KMS-11 (cell line): ENCODE measurements around the gene NLGN1.

ENCODE experiments used
- H2AFZ ChIP-seq: fragments of 200-600 bp; sonication (generic); 2 replicates; pipeline ENCODE4 v1.6.1; 2016; ENCODE audit warnings: antibody characterized with exemption, mixed run types, low read depth
- H3K27ac ChIP-seq: fragments of 200-600 bp; sonication (generic); 2 replicates; pipeline ENCODE4 v1.6.1; 2016; ENCODE audit warnings: mild to moderate bottlenecking, mixed run types
- H3K27me3 ChIP-seq: fragments of 200-600 bp; sonication (generic); 2 replicates; pipeline ENCODE4 v1.6.1; 2017; ENCODE audit warnings: mild to moderate bottlenecking, low read depth, mixed run types, moderate library complexity; ENCODE audit not compliant: insufficient read depth
- H3K36me3 ChIP-seq: fragments of 200-600 bp; sonication (generic); 2 replicates; pipeline ENCODE4 v1.6.1; 2017; ENCODE audit warnings: mild to moderate bottlenecking, mixed run types; ENCODE audit not compliant: insufficient read depth
- H3K4me1 ChIP-seq: fragments of 200-600 bp; sonication (generic); 2 replicates; pipeline ENCODE4 v1.6.1; 2016; ENCODE audit warnings: mild to moderate bottlenecking, low read depth, mixed run types; ENCODE audit not compliant: poor library complexity, severe bottlenecking
- H3K4me2 ChIP-seq: fragments of 200-600 bp; sonication (generic); 2 replicates; pipeline ENCODE4 v1.7.0; 2016; ENCODE audit warnings: mild to moderate bottlenecking, mixed run types
- H3K4me3 ChIP-seq: fragments of 200-600 bp; sonication (generic); IDR thresholded peaks from 2 replicates; pipeline ENCODE4 v1.6.1; 2017; ENCODE audit warnings: low read depth, low read length, mixed read lengths; ENCODE audit not compliant: insufficient read depth
- H3K79me2 ChIP-seq: fragments of 200-600 bp; sonication (generic); 2 replicates; pipeline ENCODE4 v1.6.1; 2016; ENCODE audit warnings: low read depth, mixed run types; ENCODE audit not compliant: insufficient read depth
- H3K9ac ChIP-seq: fragments of 200-600 bp; sonication (generic); 2 replicates; pipeline ENCODE4 v1.6.1; 2016; ENCODE audit warnings: mild to moderate bottlenecking, mixed run types
- H4K20me1 ChIP-seq: fragments of 200-600 bp; sonication (generic); 2 replicates; pipeline ENCODE4 v1.6.1; 2016; ENCODE audit warnings: mild to moderate bottlenecking, mixed run types; ENCODE audit not compliant: insufficient read depth
- TF ChIP-seq, protein P1 (sequence below): fragments of 200-600 bp; sonication (generic); conservative IDR thresholded peaks from 2 replicates; pipeline ENCODE4 v1.6.1; 2017; ENCODE audit warnings: low read depth, mild to moderate bottlenecking, antibody characterized with exemption, low read length, moderate library complexity, mixed read lengths

The NLGN1 gene

DNA sequence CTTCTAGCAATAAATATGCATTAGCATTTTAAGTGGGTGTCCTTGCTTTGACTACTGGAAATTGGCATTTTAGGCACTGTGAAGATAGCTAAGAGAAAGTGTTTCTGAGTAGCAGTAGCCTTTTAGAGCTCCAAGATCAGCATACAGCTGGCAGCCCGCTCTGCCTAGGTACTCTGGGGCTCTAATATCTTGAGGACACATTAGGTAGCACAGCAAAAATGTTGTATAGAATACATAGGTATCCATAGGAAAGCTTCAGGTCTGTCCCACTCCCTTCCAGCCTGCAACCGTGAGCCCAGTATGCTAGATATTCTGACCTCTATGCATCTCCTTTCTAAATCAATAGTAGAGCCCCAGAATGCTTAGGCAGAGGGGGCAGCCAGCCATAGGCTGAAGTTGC lies 670.5 kb downstream of the NLGN1 start:
- no peak overlapping the region for H3K4me2 ChIP-seq
- no peaks in the 10 kb centered on the region for H3K36me3 ChIP-seq
- H3K9ac ChIP-seq: no peak overlapping the region
- no peak overlapping the region for H3K27ac ChIP-seq
- peaks cover 12% of the 10 kb centered on the region for H3K4me1 ChIP-seq
- H2AFZ ChIP-seq: no peak overlapping the region
- H3K79me2 ChIP-seq: no peaks in the 10 kb centered on the region
- H3K4me3 ChIP-seq: no peak overlapping the region
- H4K20me1 ChIP-seq: no peaks in the 10 kb centered on the region
- H3K27me3 ChIP-seq: no peaks in the 10 kb centered on the region
- TF ChIP-seq, protein P1, sequence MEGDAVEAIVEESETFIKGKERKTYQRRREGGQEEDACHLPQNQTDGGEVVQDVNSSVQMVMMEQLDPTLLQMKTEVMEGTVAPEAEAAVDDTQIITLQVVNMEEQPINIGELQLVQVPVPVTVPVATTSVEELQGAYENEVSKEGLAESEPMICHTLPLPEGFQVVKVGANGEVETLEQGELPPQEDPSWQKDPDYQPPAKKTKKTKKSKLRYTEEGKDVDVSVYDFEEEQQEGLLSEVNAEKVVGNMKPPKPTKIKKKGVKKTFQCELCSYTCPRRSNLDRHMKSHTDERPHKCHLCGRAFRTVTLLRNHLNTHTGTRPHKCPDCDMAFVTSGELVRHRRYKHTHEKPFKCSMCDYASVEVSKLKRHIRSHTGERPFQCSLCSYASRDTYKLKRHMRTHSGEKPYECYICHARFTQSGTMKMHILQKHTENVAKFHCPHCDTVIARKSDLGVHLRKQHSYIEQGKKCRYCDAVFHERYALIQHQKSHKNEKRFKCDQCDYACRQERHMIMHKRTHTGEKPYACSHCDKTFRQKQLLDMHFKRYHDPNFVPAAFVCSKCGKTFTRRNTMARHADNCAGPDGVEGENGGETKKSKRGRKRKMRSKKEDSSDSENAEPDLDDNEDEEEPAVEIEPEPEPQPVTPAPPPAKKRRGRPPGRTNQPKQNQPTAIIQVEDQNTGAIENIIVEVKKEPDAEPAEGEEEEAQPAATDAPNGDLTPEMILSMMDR: no peak

DNA sequence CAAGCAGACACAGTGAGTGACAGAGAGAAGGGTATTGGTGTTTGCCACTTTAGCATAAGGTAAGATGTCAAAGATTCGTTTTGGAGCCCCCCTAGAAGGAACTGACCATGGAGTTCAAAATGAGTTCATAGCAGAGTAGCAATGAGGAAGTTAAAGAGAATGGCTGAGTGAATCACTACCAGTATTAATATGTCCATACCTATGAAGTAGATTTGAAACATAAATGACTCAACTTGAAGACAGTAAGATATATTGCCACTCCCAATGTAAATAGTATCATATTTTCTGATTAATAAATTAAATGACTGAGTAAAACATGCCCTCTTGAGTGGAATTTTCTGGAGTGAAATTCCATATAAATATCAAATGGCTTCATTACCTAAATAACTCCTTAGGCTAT lies 675.1 kb downstream of the NLGN1 start:
- Histone ChIP-seq H3K36me3 (no peaks in the 10 kb centered on the region), H2AFZ (no peak overlapping the region), H3K79me2 (no peaks in the 10 kb centered on the region), H3K27me3 (no peaks in the 10 kb centered on the region), H3K9ac (no peak overlapping the region), H4K20me1 (no peaks in the 10 kb centered on the region), H3K4me1 (no peaks in the 10 kb centered on the region), H3K27ac (no peak overlapping the region), H3K4me2 (no peak overlapping the region), H3K4me3 (no peak overlapping the region)
- TF ChIP-seq, protein P1: no peak

DNA sequence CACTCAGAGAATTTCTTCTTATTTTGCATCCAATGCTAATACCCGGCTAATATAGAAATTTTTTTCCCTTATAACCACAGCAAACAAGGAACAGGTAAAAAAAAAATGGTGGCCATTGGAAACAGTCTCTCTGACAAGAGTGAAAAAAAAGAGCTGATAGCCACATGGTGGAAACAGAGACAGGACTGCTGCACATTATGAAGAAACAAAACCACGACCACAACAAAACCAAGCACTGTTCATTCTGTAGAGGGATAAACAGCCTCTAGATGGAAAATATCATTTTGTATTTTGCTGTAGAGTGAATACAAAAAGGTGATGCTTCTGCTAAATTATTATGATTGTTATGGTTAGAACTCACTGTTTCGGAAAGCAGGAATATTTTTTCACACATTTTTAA lies 686.2 kb downstream of the NLGN1 start:
- Histone ChIP-seq H3K36me3 (no peaks in the 10 kb centered on the region), H3K79me2 (no peaks in the 10 kb centered on the region), H3K4me2 (no peak overlapping the region), H4K20me1 (no peaks in the 10 kb centered on the region), H3K9ac (no peak overlapping the region), H2AFZ (no peak overlapping the region), H3K4me3 (no peak overlapping the region), H3K4me1 (peaks cover 15% of the 10 kb centered on the region), H3K27ac (no peak overlapping the region), H3K27me3 (no peaks in the 10 kb centered on the region)
- TF ChIP-seq, protein P1: no peak

DNA sequence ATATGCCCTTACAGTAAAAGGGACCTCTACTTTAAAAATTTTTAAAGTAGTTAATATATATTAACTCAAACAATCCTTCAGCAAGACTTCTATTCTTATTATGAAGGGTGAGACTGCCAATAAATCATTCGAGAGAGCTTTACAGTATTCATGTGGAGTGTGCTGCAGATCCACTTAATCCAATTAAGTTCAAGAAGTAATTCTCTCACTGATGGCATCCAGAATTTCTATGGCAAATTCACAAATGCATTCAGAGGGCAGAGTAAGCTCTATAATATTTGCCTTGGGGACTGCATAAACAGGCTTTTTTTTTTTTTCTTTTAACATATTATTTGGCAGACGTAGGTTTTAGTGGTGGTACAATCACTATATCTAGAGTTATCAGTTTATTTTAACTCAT lies 692.0 kb downstream of the NLGN1 start:
- no peak overlapping the region for H3K27ac ChIP-seq
- H3K9ac ChIP-seq: no peak overlapping the region
- TF ChIP-seq, protein P1: no peak
- H2AFZ ChIP-seq: no peak overlapping the region
- H3K79me2 ChIP-seq: no peaks in the 10 kb centered on the region
- no peaks in the 10 kb centered on the region for H4K20me1 ChIP-seq
- H3K4me3 ChIP-seq: no peak overlapping the region
- no peaks in the 10 kb centered on the region for H3K36me3 ChIP-seq
- H3K4me2 ChIP-seq: no peak overlapping the region
- H3K27me3 ChIP-seq: no peaks in the 10 kb centered on the region
- H3K4me1 ChIP-seq: peaks cover under 1% of the 10 kb centered on the region
